Neural progenitor cell (in vitro differentiated cells): ENCODE results near the gene SCAF8. TPM values are rescaled to one million over a fixed set of nuclear protein-coding genes. Genes with fewer than 3 reads are reported as not detected.

ENCODE experiments used
- DNase-seq: peaks from one replicate; pipeline ENCODE4 v3.0.0-alpha.2; 2016; ENCODE audit warnings: low spot score
- H2AFZ ChIP-seq: fragments of 200-600 bp; sonication (generic); replicated peaks from 2 replicates; pipeline ENCODE4 v1.6.1; 2016; ENCODE audit warnings: antibody characterized with exemption
- H3F3A ChIP-seq: fragments of 200-600 bp; sonication (generic); 2 replicates; pipeline ENCODE4 v1.6.1; 2016; ENCODE audit warnings: antibody characterized with exemption, low read depth
- H3K27ac ChIP-seq: fragments of 200-600 bp; sonication (generic); 2 replicates; pipeline ENCODE4 v1.5.1; 2016; ENCODE audit warnings: mild to moderate bottlenecking
- H3K27me3 ChIP-seq: fragments of 200-600 bp; sonication (generic); 2 replicates; pipeline ENCODE4 v1.6.1; 2016; ENCODE audit warnings: mild to moderate bottlenecking, moderate library complexity
- H3K36me3 ChIP-seq: fragments of 200-600 bp; sonication (generic); 2 replicates; pipeline ENCODE4 v1.5.1; 2016
- H3K4me1 ChIP-seq: fragments of 200-600 bp; sonication (generic); 2 replicates; pipeline ENCODE4 v1.6.1; 2016; ENCODE audit warnings: mixed run types
- H3K4me2 ChIP-seq: fragments of 200-600 bp; sonication (generic); 2 replicates; pipeline ENCODE4 v1.6.1; 2016
- H3K4me3 ChIP-seq: fragments of 200-600 bp; sonication (generic); 2 replicates; pipeline ENCODE4 v1.5.1; 2016
- H3K79me2 ChIP-seq: fragments of 200-600 bp; sonication (generic); 2 replicates; pipeline ENCODE4 v1.6.1; 2016; ENCODE audit warnings: low read depth
- H3K9ac ChIP-seq: fragments of 200-600 bp; sonication (generic); 2 replicates; pipeline ENCODE4 v1.6.1; 2016
- H3K9me3 ChIP-seq: fragments of 200-600 bp; sonication (generic); 2 replicates; pipeline ENCODE4 v1.5.1; 2016; ENCODE audit warnings: low read depth
- H4K20me1 ChIP-seq: fragments of 200-600 bp; sonication (generic); 2 replicates; pipeline ENCODE4 v1.6.1; 2016; ENCODE audit warnings: low read depth
- H3K27ac Mint-ChIP-seq: 3 replicates; pipeline ENCODE4 v1.8.0; 2021; ENCODE audit warnings: mixed read lengths
- H3K27me3 Mint-ChIP-seq: 2 replicates; pipeline ENCODE4 v1.8.0; 2022; ENCODE audit warnings: low read depth, mild to moderate bottlenecking, inconsistent platforms, moderate library complexity, mixed read lengths; ENCODE audit not compliant: insufficient read depth
- H3K36me3 Mint-ChIP-seq: 3 replicates; pipeline ENCODE4 v1.8.0; 2021; ENCODE audit warnings: mixed read lengths
- H3K4me1 Mint-ChIP-seq: 3 replicates; pipeline ENCODE4 v1.8.0; 2021; ENCODE audit warnings: mixed read lengths
- H3K4me3 Mint-ChIP-seq: 3 replicates; pipeline ENCODE4 v1.8.0; 2021; ENCODE audit warnings: mild to moderate bottlenecking, moderate library complexity, mixed read lengths
- H3K9me3 Mint-ChIP-seq: 3 replicates; pipeline ENCODE4 v1.8.0; 2020; ENCODE audit warnings: mixed read lengths
- EZH2 ChIP-seq: fragments of 200-600 bp; sonication (generic); IDR thresholded peaks from 2 replicates; pipeline ENCODE4 v1.6.1; 2017; ENCODE audit warnings: antibody characterized with exemption, mild to moderate bottlenecking, moderate library complexity
- EZH2phosphoT487 ChIP-seq: fragments of 200-600 bp; sonication (generic); IDR thresholded peaks from 2 replicates; pipeline ENCODE4 v1.6.1; 2017; ENCODE audit warnings: antibody characterized with exemption
- total RNA-seq: library from RNA; depleted of rRNA; stranded (reverse); fragments of >200 nt; gene quantifications from 2 replicates; pipeline ENCODE4 v1.2.3, GENCODE V29; 2015; ENCODE audit warnings: low replicate concordance
- TF ChIP-seq, protein P1 (sequence below): fragments of 200-600 bp; sonication (generic); IDR thresholded peaks from 2 replicates; pipeline ENCODE4 v1.5.1; 2017; ENCODE audit warnings: antibody characterized with exemption, mild to moderate bottlenecking

SCAF8 gene
- total RNA-seq, 1 donor from 2014 or later: 62.1 TPM

- peaks cover 8% of the 10 kb centered on the region for H3K9me3 Mint-ChIP-seq
- H3K27me3 Mint-ChIP-seq: peaks cover 2% of the 10 kb centered on the region
- H4K20me1 ChIP-seq: peaks cover 96% of the 10 kb centered on the region
These were observed 16.1 kb downstream of the SCAF8 start for GRCh38 chr6:154749341-154749740.

DNA sequence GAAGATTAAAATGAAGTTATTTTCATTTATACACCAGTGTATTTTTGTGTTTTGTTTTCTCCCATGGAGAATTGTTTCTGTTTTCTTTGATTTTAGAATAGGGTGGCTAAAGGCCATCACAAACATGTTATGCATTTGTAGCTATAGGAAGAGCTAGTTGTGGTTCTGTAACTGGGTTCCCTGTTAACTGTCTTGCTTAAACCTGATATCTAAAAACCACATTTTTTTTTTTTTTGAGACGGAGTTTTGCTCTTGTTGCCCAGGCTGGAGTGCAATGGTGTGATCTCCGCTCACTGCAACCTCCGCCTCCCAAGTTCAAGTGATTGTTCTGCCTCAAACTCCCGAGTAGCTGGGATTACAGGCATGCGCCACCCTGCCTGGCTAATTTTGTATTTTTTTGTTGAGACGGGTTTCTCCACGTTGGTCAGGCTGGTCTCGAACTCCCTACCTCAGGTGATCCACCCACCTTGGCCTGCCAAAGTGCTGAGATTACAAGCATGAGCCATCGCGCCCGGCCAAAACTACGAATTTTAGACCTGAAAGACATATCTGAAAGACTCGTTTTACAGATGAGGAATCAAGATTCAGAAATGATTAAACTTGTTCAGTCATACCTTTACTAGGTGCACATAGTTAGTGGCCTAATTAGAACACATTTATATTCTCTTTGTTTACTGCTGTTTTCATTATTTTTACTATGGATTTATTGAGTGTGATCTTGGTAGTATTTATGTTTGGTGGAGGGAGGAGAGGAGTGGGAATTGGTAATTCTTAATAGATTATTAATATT lies 18.0 kb downstream of the SCAF8 start:
- peaks cover 6% of the 10 kb centered on the region for H3F3A ChIP-seq
- no peak for DNase-seq
- peaks cover 96% of the 10 kb centered on the region for H4K20me1 ChIP-seq
- Mint-ChIP-seq H3K4me1 (no peaks in the 10 kb centered on the region), H3K9me3 (peaks cover 8% of the 10 kb centered on the region), H3K36me3 (peaks cover 34% of the 10 kb centered on the region), H3K27ac (no peak overlapping the region), H3K27me3 (peaks cover 2% of the 10 kb centered on the region), H3K4me3 (no peak overlapping the region)
- H3K9ac ChIP-seq: no peak overlapping the region
- TF ChIP-seq EZH2 (no peak), EZH2phosphoT487 (no peak)
- TF ChIP-seq, protein P1, sequence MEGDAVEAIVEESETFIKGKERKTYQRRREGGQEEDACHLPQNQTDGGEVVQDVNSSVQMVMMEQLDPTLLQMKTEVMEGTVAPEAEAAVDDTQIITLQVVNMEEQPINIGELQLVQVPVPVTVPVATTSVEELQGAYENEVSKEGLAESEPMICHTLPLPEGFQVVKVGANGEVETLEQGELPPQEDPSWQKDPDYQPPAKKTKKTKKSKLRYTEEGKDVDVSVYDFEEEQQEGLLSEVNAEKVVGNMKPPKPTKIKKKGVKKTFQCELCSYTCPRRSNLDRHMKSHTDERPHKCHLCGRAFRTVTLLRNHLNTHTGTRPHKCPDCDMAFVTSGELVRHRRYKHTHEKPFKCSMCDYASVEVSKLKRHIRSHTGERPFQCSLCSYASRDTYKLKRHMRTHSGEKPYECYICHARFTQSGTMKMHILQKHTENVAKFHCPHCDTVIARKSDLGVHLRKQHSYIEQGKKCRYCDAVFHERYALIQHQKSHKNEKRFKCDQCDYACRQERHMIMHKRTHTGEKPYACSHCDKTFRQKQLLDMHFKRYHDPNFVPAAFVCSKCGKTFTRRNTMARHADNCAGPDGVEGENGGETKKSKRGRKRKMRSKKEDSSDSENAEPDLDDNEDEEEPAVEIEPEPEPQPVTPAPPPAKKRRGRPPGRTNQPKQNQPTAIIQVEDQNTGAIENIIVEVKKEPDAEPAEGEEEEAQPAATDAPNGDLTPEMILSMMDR: no peak
- peaks cover 10% of the 10 kb centered on the region for H3K36me3 ChIP-seq
- H3K4me1 ChIP-seq: no peaks in the 10 kb centered on the region
- no peak overlapping the region for H3K4me3 ChIP-seq
- H3K79me2 ChIP-seq: peaks cover 100% of the 10 kb centered on the region
- no peak overlapping the region for H3K27ac ChIP-seq
- no peak overlapping the region for H3K4me2 ChIP-seq
- H3K9me3 ChIP-seq: no peaks in the 10 kb centered on the region
- no peaks in the 10 kb centered on the region for H3K27me3 ChIP-seq
- H2AFZ ChIP-seq: no peak overlapping the region

More at GRCh38 chr6:154749341-154749740, 16.1 kb downstream of the SCAF8 start:
- Histone ChIP-seq H3K9me3 (no peaks in the 10 kb centered on the region), H3K79me2 (peaks cover 100% of the 10 kb centered on the region), H3K9ac (no peak overlapping the region), H3F3A (no peaks in the 10 kb centered on the region), H3K36me3 (peaks cover 14% of the 10 kb centered on the region), H3K4me2 (no peak overlapping the region), H3K27ac (no peak overlapping the region), H3K27me3 (no peaks in the 10 kb centered on the region), H2AFZ (no peak overlapping the region), H3K4me3 (no peak overlapping the region), H3K4me1 (no peaks in the 10 kb centered on the region)
- TF ChIP-seq EZH2 (no peak), EZH2phosphoT487 (no peak)
- TF ChIP-seq, protein P1: no peak
- Mint-ChIP-seq H3K4me1 (no peaks in the 10 kb centered on the region), H3K36me3 (peaks cover 44% of the 10 kb centered on the region), H3K4me3 (no peak overlapping the region), H3K27ac (no peak overlapping the region)
- DNase-seq: no peak

GRCh38 chr6:154752022-154752421 lies 18.8 kb downstream of the SCAF8 start:
- no peaks in the 10 kb centered on the region for H3K9me3 ChIP-seq
- H3K9ac ChIP-seq: no peak overlapping the region
- peaks cover 100% of the 10 kb centered on the region for H3K79me2 ChIP-seq
- no peaks in the 10 kb centered on the region for H3K4me1 Mint-ChIP-seq
- H4K20me1 ChIP-seq: peaks cover 96% of the 10 kb centered on the region
- no peak overlapping the region for H3K27ac Mint-ChIP-seq
- H3K27ac ChIP-seq: no peak overlapping the region
- H3K4me2 ChIP-seq: no peak overlapping the region
- H3K4me3 Mint-ChIP-seq: no peak overlapping the region
- no peak overlapping the region for H3K4me3 ChIP-seq
- H3K4me1 ChIP-seq: no peaks in the 10 kb centered on the region
- H2AFZ ChIP-seq: no peak overlapping the region
- H3K9me3 Mint-ChIP-seq: peaks cover 8% of the 10 kb centered on the region
- H3K27me3 Mint-ChIP-seq: peaks cover 2% of the 10 kb centered on the region
- TF ChIP-seq, protein P1: no peak
- no peak for TF ChIP-seq EZH2phosphoT487
- TF ChIP-seq EZH2: no peak
- H3K27me3 ChIP-seq: no peaks in the 10 kb centered on the region
- peaks cover 11% of the 10 kb centered on the region for H3F3A ChIP-seq
- peaks cover 36% of the 10 kb centered on the region for H3K36me3 Mint-ChIP-seq
- DNase-seq: no peak
- H3K36me3 ChIP-seq: peaks cover 7% of the 10 kb centered on the region
